Endothelial cell of umbilical vein (primary cell): ENCODE data around the gene TOP3A. TPM values are rescaled to one million over a fixed set of nuclear protein-coding genes. Genes with fewer than 3 reads are reported as not detected.

Source experiments
- BruUV-seq: library from RNA; stranded (reverse); fragments of 400-500 nt; replicated peaks from 2 replicates; lab custom pipeline; 2021; lab: Mats Ljungman, UMichigan
- CTCF ChIA-PET: fragments of 300-600, 350-600 bp; sonication (Branson Sonifier 250); formaldehyde crosslinking; loops from one replicate; lab custom pipeline; 2021; ENCODE audit warnings: antibody characterized with exemption, inconsistent platforms; lab: Charles Lee
- POLR2A ChIA-PET: fragments of 300-600, 350-600 bp; sonication (Branson Sonifier 250); formaldehyde crosslinking; loops from one replicate; lab custom pipeline; 2021; ENCODE audit warnings: antibody characterized with exemption, inconsistent platforms; lab: Charles Lee
- DNase-seq: peaks from one replicate; pipeline ENCODE4 v3.0.0-alpha.2; 2011; ENCODE audit warnings: low read depth, low spot score
- FAIRE-seq: peaks from 2 replicates; lab custom pipeline; 2011; peaks lifted over from hg19 to GRCh38; lab: Jason Lieb, UNC
- H2AFZ ChIP-seq: 2 replicates; pipeline ENCODE4 v1.6.0; 2012; ENCODE audit warnings: low read depth, low read length, control low read depth, inconsistent platforms
- H3K27ac ChIP-seq: 2 replicates; pipeline ENCODE4 v1.5.1; 2011; ENCODE audit warnings: low read depth, mild to moderate bottlenecking, control low read depth, low read length, moderate library complexity; ENCODE audit not compliant: insufficient read depth
- H3K27me3 ChIP-seq, 2 experiments: 2 replicates each; pipeline versions ENCODE4 v1.6.0 to v1.6.1; 2011; ENCODE audit warnings: low read length in 2 of 2, mixed read lengths in 1 of 2; ENCODE audit not compliant: control insufficient read depth in 2 of 2, insufficient read depth in 2 of 2
- H3K36me3 ChIP-seq, 2 experiments: 2 replicates in 1 of 2; 3 replicates in 1 of 2; pipeline ENCODE4 v1.5.1; 2011; ENCODE audit warnings: low read length in 2 of 2, mild to moderate bottlenecking in 1 of 2, moderate library complexity in 1 of 2; ENCODE audit not compliant: control insufficient read depth in 2 of 2, insufficient read depth in 2 of 2; ENCODE audit errors: extremely low read depth in 1 of 2
- H3K4me1 ChIP-seq: 3 replicates; pipeline ENCODE4 v1.5.1; 2011; ENCODE audit warnings: mild to moderate bottlenecking, low read length; ENCODE audit not compliant: control insufficient read depth, insufficient read depth; ENCODE audit errors: extremely low read depth
- H3K4me2 ChIP-seq: 2 replicates; pipeline ENCODE4 v1.6.1; 2011; ENCODE audit warnings: low read length, control low read depth, mixed read lengths; ENCODE audit not compliant: insufficient read depth
- H3K4me3 ChIP-seq, 3 experiments: fragments of 200-600 bp in 1 of 3; sonication (generic), shearing (Covaris generic) in 1 of 3; replicated peaks in 1 of 3; 2 replicates each; pipeline ENCODE4 v1.5.1; 2011 to 2016; ENCODE audit warnings: control low read depth in 3 of 3, low read length in 3 of 3, mild to moderate bottlenecking in 2 of 3, inconsistent platforms in 1 of 3, low read depth in 1 of 3, moderate library complexity in 1 of 3; ENCODE audit not compliant: insufficient read depth in 1 of 3
- H3K79me2 ChIP-seq: 2 replicates; pipeline ENCODE4 v1.6.0; 2012; ENCODE audit warnings: low read length, inconsistent platforms; ENCODE audit not compliant: control insufficient read depth, insufficient read depth
- H3K9ac ChIP-seq: replicated peaks from 2 replicates; pipeline ENCODE3; 2011; ENCODE audit warnings: low read length, control low read depth; ENCODE audit not compliant: insufficient read depth; ENCODE audit errors: extremely low read depth
- H3K9me1 ChIP-seq: replicated peaks from 3 replicates; pipeline ENCODE4 v1.6.0; 2011; ENCODE audit warnings: mild to moderate bottlenecking, low read length; ENCODE audit not compliant: control insufficient read depth, insufficient read depth; ENCODE audit errors: extremely low read depth
- H3K9me3 ChIP-seq: replicated peaks from 2 replicates; pipeline ENCODE4 v1.5.1; 2012; ENCODE audit warnings: low read length, inconsistent platforms; ENCODE audit not compliant: control insufficient read depth, insufficient read depth
- H4K20me1 ChIP-seq: replicated peaks from 2 replicates; pipeline ENCODE3; 2011; ENCODE audit warnings: mild to moderate bottlenecking, low read length; ENCODE audit not compliant: control insufficient read depth, insufficient read depth; ENCODE audit errors: extremely low read depth
- EZH2 ChIP-seq: IDR thresholded peaks from 2 replicates; pipeline ENCODE4 v1.6.1; 2012; ENCODE audit warnings: borderline replicate concordance, low read depth, mild to moderate bottlenecking, moderate library complexity, low read length, inconsistent platforms; ENCODE audit not compliant: severe bottlenecking
- FOS ChIP-seq: IDR thresholded peaks from 2 replicates; pipeline ENCODE4 v1.6.1; 2011; ENCODE audit warnings: mild to moderate bottlenecking, low read length, moderate library complexity, borderline replicate concordance; ENCODE audit not compliant: insufficient read depth
- GATA2 ChIP-seq: IDR thresholded peaks from 2 replicates; pipeline ENCODE4 v1.7.0; 2011; ENCODE audit warnings: low read depth, mild to moderate bottlenecking, moderate library complexity, mixed read lengths, low read length; ENCODE audit not compliant: insufficient read length, insufficient read depth
- JUN ChIP-seq: IDR thresholded peaks from 2 replicates; pipeline ENCODE4 v1.6.1; 2011; ENCODE audit warnings: borderline replicate concordance, low read depth; ENCODE audit not compliant: insufficient read length, insufficient read depth
- MYC ChIP-seq: IDR thresholded peaks from one replicate; pipeline ENCODE4 v1.6.1; 2011; ENCODE audit warnings: mild to moderate bottlenecking, low read depth, low read length
- POLR2A ChIP-seq: IDR thresholded peaks from 2 replicates; pipeline ENCODE4 v1.6.1; 2012; ENCODE audit warnings: low read depth, mild to moderate bottlenecking, control low read depth, low read length
- POLR2AphosphoS5 ChIP-seq: IDR thresholded peaks from 2 replicates; pipeline ENCODE4 v1.6.1; 2012; ENCODE audit warnings: low read depth, mild to moderate bottlenecking, control low read depth, low read length, moderate library complexity; ENCODE audit not compliant: insufficient read depth
- dilution Hi-C: fragments of 300-500 bp; cut with MboI; formaldehyde crosslinking; loops from one replicate; pipeline ENCODE4 v1.15.0; 2019; ENCODE audit warnings: low sequenced_read_pairs; ENCODE audit not compliant: extremely low pct_ligation_motif_present
- intact Hi-C: fragments of 100-400 bp; cut with micrococcal nuclease; formaldehyde crosslinking; loops from one replicate; pipeline ENCODE4 v1.10.0; 2022
- polyA plus RNA-seq, 4 experiments: library from polyadenylated mRNA; depleted of rRNA in 3 of 4; stranded (reverse) in 3 of 4; unstranded in 1 of 4; fragments of >200 nt; gene quantifications; 2 replicates each; pipeline versions ENCODE4 v1.2.1 to v1.2.3, GENCODE V29; 2011 to 2012; ENCODE audit warnings: missing spikeins in 1 of 4
- total RNA-seq: library from RNA; stranded (reverse); gene quantifications from 2 replicates; pipeline ENCODE4 v1.2.3, GENCODE V29; 2021
- TF ChIP-seq, protein P1 (sequence below), 2 donors: IDR thresholded peaks; 1 replicate in 1 of 2; 2 replicates in 1 of 2; pipeline ENCODE4 v1.5.1; 2011; ENCODE audit warnings: low read length in 2 of 2, mild to moderate bottlenecking in 2 of 2, moderate library complexity in 2 of 2, control low read depth in 1 of 2, inconsistent platforms in 1 of 2, low read depth in 1 of 2; ENCODE audit not compliant: insufficient read depth in 1 of 2; ENCODE audit errors: extremely low read depth in 1 of 2
- TF ChIP-seq, protein P2 (sequence below): IDR thresholded peaks from 2 replicates; pipeline ENCODE4 v1.6.1; 2011; ENCODE audit not compliant: insufficient read depth, insufficient read length

The TOP3A gene
- total and polyA plus RNA-seq, 2 donors (not counting 3 experiments of a cell fraction or from before 2014, with no cell fraction given), result 20.4 to 53.1 TPM

DNA sequence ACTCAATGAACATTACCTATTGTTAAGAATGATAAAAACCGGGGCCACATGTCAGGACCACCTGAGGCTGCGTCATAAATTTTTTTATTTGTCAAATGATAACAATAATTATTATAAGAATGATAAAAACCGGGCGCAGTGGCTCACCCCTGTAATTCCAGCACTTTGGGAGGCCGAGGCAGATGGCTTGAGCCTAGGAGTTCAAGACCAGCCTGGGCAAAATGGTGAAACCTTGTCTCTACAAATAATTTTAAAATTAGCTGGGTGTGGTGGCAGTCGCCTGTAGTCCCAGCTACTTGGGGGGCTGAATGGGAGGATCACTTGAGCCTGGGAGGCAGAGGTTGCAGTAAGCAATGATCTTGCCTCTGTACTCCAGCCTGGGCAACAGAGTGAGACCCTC, 49.4 kb upstream of the TOP3A start:
- H3K9me3 ChIP-seq, result no peaks in the 10 kb centered on the region
- no TSS peak for BruUV-seq
- no peaks in the 10 kb centered on the region for H3K27me3 ChIP-seq
- ChIA-PET CTCF (no interaction called here), POLR2A (no interaction called here)
- intact Hi-C loops, result no loop called here
- H3K4me3 ChIP-seq, result no peak overlapping the region
- no peak overlapping the region for H2AFZ ChIP-seq
- FAIRE-seq, result no peak
- no peak overlapping the region for H3K4me2 ChIP-seq
- H4K20me1 ChIP-seq, result no peaks in the 10 kb centered on the region
- H3K36me3 ChIP-seq, result no peaks in the 10 kb centered on the region
- TF ChIP-seq EZH2 (no peak), MYC (no peak), POLR2AphosphoS5 (no peak), FOS (no peak), JUN (no peak), GATA2 (no peak), POLR2A (no peak)
- TF ChIP-seq, protein P1, sequence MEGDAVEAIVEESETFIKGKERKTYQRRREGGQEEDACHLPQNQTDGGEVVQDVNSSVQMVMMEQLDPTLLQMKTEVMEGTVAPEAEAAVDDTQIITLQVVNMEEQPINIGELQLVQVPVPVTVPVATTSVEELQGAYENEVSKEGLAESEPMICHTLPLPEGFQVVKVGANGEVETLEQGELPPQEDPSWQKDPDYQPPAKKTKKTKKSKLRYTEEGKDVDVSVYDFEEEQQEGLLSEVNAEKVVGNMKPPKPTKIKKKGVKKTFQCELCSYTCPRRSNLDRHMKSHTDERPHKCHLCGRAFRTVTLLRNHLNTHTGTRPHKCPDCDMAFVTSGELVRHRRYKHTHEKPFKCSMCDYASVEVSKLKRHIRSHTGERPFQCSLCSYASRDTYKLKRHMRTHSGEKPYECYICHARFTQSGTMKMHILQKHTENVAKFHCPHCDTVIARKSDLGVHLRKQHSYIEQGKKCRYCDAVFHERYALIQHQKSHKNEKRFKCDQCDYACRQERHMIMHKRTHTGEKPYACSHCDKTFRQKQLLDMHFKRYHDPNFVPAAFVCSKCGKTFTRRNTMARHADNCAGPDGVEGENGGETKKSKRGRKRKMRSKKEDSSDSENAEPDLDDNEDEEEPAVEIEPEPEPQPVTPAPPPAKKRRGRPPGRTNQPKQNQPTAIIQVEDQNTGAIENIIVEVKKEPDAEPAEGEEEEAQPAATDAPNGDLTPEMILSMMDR (IDR thresholded peaks at IDR 0.05; ENCODE audit: extremely low read depth in 1 of 2, insufficient read depth in 1 of 2, low read depth in 1 of 2, low read length in 2 of 2), result no peak
- TF ChIP-seq, protein P2, sequence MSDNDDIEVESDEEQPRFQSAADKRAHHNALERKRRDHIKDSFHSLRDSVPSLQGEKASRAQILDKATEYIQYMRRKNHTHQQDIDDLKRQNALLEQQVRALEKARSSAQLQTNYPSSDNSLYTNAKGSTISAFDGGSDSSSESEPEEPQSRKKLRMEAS, result no peak
- dilution Hi-C loops, result no loop called here
- peaks cover 6% of the 10 kb centered on the region for H3K4me1 ChIP-seq
- no peak for DNase-seq
- no peaks in the 10 kb centered on the region for H3K9me1 ChIP-seq
- no peak overlapping the region for H3K9ac ChIP-seq
- no peak overlapping the region for H3K27ac ChIP-seq
- peaks cover 8% of the 10 kb centered on the region for H3K79me2 ChIP-seq
